SK-MEL-5 (cell line): ENCODE measurements around the gene TEX19. TPM values are rescaled to one million over a fixed set of nuclear protein-coding genes. Genes with fewer than 3 reads are reported as not detected.
"Not testable (repeated sequence)": the region's sequence is repeated elsewhere in the genome, so short reads cannot be mapped to it uniquely, and the experiment has no call there.

ENCODE experiments used
- DNase-seq: peaks from one replicate; pipeline ENCODE4 v3.0.0-alpha.2; 2016; ENCODE audit warnings: low read depth, low spot score
- in situ Hi-C: cut with HindIII; loops from 2 replicates; pipeline ENCODE4 v1.10.0; 2016; ENCODE audit warnings: low sequenced_read_pairs, high pct_unique_total_duplicates, low pct_unique_long_range_greater_than_20kb
- total RNA-seq: library from RNA; depleted of rRNA; stranded (reverse); fragments of >200 nt; shearing (Covaris generic); gene quantifications from 2 replicates; pipeline ENCODE4 v1.2.3, GENCODE V29; 2014

The TEX19 gene
- total RNA-seq, 1 experiment from 2014 or later = 0.05 TPM

DNA sequence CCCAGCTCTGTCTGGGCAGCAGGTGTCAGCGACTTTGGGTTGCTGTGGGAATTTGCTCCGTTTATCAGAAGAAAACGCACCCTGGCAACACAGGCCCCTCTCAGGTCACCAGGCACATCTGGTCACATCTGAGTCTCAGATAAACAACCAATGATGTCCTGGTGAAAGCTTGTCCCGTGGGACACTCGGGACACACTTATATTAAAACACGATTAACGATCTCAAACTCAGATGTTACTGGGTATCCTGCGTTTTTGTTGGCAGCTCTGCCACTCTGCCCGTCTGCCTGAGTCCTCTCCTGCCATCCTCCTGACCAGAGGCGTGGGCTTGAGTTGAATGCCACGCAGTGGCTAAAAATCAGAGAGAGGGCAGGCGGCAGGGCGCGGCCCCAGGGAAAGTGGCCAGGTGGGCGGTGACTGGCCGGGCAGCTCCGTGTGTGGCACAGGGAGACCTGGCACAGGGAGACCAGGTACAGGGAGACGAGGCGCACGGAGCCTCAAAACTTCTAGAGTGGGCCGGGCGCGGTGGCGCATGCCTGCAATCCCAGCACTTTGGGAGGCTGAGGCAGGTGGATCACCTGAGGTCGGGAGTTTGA, 27.6 kb upstream of the TEX19 start:
- no peak for DNase-seq
- in situ Hi-C loops = no loop called here

DNA sequence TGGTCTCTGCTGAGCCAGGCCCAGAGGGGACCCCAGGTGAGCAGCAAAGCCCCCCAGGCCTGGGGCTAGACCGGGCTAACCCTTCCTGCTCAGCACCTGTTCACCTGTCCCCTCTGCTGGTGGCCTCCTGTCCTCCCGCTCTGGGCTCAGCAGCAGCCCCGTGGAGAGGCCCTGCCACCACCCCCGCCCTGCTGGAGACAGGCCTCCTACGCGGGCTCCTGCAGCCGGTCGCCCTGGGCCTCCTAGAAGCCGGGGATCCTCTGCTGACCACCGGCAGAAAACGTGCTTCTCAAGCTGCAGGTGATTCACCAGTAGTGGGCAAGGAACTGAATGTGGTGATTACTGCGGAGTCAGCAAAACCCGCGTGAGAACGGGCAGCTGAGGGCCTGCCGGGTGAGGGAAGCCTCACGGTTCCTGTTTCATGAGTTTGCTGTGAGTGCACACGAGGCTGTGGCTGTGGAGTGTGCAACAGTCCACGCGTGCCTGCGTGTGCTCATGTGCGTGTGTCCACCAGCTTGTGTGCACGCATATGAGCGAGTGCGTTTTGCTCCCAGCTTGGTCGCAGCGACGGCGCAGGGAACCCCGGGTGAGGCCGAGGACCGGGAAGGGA, 26.3 kb upstream of the TEX19 start:
- no peak for DNase-seq
- in situ Hi-C loops = no loop called here

DNA sequence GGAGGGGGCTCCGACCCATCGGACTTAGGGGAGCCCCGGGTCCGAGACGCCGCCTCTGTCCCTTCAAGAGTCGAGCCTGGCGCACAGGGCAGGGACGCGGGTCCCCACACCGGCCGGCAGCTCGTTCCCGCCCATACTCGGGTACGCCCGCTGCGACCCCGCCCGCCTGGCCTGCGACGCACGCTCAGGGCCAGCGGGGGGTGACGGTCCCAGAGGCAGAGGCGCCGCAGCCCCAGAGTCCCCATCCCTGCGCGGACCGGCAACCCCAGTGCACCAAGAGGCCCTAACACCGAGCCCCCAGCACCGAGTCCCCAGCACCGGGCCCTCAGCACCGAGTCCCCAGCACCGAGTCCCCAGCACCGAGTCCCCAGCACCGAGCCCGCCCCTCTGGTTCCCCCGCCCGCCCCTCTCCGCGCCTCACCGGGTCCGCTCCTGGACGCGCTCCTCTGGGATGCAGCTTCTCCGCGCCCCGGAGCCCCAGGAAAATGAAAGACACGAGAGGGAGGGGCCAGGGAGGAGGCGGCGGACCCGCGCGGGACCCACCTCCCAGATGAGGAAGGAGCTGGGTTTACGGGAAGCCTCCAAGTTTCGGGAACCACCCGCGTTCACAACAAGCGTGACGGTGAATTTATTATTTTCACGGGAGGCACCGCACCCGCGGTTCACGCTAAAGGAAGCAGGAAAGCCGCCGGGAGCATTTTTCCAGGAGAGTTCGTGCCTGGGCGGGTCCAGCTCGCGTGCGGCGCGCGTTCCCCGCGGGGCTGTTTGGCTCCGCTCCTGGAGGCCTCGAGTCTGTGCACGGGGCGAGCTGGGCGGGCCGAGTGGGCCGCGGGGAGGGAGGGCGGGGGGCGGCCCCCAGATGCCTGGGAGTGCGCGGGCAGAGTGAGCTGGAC, 25.5 kb upstream of the TEX19 start, which contains the start of gene SECTM1:
Gene SECTM1 (minus strand): TSS at position 488 of the 893 bp plus-strand sequence. CDS start 6,526 bp downstream, outside the sequence.
- DNase-seq = no peak
- in situ Hi-C loops = no loop called here

DNA sequence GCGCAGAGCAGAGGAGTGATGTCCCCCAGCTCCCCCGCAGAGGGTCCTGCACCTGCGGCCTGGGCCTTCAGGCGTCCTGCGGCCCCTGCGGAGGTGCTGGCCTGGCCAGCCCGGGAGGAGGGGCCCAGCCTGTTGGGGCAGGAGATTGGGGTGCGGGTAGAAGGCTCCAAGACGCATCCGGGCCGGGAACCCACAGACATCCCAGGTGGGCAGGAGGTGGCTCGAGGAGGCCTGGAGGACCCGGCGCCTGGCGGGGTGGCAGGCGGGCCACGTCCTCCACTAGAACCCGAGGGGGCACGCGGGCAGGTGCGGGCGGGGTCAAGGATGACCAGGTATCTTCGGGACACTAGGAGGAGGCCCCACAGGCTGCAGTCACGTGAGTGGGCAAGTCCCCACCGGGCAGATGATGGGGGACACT, 24.8 kb upstream of the TEX19 start:
- in situ Hi-C loops = no loop called here
- no peak for DNase-seq

DNA sequence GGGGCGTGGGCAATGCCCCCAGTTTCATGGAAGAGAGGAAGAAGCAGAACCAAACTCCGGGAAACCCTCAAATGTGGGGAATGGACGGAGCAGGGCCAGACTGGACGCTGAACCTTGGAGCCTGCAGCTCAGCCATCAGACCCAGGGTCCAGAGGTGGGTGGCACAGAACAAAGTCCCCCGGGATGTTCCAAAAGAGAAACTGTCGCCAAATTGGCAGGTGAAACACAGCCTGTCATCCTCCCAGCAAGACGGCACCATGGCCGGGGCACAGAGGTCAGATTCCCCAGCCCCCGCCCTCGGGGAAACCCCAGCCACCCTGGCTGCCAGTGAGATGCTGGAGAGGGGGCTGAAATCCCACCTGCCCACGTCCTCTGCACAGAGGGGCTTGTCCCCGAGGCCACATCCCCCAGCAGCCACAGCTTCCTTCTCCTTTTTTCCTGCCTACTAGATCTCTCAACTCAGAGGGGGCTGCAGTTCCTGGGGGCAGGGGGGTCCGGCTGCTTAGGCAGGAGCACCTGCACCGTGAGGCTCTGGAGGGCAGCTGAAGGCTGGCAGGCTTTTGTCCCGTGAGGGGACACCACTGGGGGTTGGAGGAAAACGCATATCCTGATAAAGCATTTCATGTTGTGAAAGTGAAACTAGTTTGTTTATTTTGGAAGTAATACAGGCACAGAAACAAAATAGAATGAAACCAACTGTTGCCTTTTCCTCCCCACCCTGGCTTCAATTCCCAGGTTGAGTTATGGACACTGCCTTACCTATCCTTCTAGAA, 24.2 kb upstream of the TEX19 start:
- no peak for DNase-seq
- in situ Hi-C loops = no loop called here

DNA sequence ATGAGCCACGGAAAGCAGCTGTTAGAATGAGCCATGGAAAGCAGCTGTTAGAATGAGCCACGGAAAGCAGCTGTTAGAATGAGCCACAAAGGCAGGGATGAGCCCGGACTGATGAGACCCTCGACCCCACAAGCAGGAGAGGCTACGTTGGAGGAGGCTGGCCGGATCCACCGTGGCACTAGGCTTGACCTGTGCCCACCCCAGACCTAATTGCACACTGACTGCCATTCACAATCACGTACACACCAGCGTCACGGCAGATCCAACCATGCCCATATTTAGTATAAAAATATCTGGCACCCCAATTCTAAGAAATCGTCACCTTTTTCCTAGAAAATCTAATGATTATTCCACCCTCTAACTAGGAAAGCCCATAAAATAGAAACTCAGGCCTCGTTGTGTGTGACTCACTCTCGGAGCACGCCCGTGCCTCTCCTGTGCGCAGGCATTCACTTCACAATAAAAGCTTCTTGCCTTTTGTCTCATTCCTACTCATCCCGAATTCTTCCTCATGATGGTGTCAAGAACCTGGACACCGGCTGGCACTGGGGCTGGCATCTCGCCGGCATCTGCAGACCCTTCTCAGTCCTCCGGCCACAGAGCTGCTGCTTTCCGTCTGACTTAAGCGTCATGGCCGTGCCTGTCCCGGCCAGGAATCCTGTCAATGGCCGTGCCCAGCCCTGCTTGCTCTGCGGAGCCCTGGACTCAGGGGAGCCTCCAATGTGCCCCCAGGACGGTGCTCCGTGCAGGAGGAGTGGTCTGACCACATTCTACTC, 20.0 kb upstream of the TEX19 start:
- DNase-seq = no peak
- in situ Hi-C loops = no loop called here

DNA sequence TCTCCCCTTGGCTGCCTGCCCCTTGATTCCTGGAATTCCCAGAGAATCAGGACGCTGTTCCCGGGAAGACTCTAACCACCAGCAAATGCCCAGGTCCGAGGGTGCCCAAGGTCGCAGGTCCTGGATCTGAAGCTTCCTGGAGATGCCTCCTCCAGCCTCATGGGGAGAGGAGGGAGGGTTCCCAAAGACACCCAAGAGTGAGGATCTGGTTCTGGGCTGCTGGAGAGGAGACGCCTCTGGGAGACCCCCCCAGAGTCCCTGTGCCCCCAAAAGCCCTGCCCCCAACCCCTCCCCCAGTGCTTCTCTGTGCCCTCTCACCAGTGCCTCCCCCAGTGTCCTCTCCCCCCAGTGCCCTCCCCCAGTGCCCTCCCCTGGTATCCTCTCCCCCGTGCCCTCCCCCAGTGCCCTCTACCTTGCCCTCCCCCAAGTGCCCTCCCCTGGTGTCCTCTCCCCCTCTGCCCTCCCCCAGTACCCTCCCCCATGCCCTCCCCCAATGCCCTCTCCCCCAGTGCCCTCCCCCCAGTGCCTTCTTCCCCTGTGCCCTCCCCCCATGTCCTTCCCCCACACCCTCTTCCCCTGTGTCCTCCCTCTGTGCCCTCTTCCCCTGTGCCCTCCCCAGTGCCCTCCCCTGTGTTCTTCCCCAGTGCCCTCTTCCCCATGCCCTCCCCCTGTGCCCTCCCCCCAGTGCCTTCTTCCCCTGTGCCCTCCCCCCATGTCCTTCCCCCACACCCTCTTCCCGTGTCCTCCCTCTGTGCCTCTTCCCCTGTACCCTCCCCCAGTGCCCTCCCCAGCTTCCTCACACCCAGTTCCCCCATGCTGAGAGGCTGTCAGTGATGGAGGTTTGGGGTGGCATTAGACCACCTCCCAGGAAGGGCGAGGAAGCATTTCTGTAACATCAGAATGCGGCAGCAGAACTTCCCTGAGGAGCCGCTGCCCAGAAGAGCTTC, 19.1 kb upstream of the TEX19 start:
- DNase-seq = no peak
- in situ Hi-C loops = no loop called here

DNA sequence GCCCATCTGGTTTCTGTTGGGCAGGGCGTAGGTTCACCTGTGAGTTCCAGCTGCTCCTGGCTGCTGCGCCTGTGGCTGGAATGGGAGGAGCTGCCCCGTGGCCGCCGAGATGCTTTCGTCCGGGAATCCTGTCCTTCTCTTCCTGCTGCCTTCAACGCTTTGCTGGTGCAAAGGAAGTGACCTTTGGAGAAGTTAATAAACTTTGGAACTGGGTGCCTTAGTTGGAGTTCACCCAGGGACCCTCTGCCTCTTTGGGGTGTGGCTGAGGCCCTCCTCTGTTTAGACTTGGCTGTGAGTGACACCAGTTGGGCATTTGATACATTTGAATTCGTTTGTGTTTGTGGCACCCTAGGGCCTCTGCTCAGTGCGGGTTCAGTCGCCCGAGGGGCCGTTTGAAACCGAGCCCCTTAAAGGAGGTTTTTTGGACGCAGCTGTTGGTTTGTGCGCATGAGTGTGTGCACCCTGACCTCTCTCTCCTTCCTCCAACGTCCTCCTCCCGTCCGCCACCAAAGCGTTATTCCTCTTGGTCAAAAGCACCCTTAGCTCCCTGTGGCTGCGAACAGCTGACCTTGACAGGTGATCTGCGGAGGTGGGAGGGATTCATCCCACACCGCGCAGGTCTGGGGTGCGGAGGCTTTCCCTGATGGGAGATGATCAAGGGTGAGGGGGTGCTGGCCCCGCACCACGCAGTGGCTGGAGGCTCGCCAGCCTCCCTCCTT, 16.5 kb upstream of the TEX19 start:
- DNase-seq = no peak
- in situ Hi-C loops = no loop called here

DNA sequence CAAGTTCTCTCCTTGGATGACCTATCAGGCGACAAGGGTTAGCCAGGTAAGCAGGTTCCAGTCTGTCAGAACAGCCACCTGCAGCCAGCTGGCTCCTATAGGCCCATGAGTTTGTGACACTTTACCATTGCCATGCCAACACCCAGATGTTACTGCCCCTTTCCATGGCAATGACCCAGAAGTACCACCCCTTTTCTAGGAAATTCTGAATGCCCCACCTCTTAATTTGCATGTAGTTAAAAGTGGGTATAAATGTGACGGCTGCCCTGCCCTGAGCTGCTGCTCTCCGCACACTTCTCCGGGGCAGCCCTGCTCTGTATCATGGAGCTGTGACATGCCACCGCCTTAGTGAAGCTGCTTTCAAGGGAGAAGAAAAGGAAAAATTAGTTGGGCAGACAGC, 15.5 kb upstream of the TEX19 start:
- in situ Hi-C loops = no loop called here
- no peak for DNase-seq

DNA sequence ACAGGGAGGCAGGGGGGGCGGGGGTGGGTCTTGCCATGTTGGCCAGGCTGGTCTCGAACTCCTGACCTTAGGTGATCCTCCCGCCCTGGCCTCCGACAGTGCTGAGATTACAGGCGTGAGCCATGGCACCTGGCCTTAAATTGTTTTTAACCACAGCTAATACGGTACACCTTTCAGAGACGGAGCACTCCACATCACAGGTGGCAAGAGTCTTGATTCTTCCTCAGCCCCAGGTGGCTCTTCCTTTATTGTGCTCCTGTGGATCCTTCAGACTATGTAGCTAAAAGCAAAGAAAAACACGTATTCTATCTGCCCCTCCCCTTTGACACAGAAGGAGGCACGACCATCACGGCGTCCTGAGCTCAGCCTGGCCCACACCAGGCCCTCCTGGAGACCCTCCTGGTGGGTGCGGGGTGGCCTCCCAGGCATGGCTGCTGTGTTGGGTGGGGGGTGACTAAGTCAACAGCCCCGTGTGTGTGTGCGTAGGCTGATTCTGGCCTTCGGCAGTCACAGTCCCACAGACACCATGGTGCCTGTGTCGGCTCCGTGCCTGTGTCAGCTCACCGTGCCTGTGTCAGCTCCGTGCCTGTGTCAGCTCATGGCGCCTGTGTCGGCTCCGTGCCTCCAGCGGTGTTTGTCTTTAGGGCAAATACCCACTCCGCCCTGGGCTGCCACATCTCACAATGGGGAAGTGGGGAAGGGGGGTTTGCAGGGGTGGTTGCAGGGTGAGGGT, 14.7 kb upstream of the TEX19 start:
- in situ Hi-C loops = no loop called here
- DNase-seq = no peak

DNA sequence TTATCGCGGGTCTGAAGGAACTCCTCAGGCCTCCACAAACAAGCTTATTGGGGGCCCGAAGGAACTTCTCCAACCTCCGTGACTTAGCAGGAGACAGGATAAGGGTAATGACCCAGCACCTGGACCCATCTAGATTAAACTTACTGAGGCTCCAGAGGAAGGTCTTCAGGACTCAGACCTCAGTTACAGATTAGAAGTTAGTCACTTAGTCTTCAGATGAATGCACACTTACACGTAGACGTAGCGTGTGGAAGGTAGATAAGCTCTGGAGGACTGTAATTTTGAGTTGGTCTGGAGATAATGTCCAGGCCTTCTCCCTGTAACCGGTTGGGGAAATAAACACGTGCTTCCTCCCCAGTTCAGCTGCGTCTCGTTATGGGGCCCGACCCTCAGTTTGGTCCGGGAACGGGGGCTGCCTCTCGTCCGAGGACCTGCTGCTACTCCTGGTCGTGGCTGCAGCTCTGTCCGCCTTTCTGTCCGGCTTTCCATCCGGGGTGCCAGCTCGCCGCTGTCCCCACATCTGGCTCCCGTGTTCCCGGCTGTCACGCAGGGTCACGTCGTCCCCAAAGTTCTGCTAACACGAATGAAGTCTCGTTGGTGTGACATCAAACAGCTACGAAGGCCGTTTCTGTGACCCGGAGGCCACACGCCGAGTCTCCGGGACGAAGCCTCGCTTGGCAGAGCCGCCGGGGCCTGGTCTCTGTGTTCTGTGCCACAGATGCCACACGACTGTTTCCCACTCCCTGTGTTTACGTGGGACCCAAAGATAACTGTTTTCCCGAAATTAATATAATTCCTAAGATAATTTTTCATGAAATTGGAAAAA, 13.7 kb upstream of the TEX19 start:
- in situ Hi-C loops = no loop called here
- no peak for DNase-seq

DNA sequence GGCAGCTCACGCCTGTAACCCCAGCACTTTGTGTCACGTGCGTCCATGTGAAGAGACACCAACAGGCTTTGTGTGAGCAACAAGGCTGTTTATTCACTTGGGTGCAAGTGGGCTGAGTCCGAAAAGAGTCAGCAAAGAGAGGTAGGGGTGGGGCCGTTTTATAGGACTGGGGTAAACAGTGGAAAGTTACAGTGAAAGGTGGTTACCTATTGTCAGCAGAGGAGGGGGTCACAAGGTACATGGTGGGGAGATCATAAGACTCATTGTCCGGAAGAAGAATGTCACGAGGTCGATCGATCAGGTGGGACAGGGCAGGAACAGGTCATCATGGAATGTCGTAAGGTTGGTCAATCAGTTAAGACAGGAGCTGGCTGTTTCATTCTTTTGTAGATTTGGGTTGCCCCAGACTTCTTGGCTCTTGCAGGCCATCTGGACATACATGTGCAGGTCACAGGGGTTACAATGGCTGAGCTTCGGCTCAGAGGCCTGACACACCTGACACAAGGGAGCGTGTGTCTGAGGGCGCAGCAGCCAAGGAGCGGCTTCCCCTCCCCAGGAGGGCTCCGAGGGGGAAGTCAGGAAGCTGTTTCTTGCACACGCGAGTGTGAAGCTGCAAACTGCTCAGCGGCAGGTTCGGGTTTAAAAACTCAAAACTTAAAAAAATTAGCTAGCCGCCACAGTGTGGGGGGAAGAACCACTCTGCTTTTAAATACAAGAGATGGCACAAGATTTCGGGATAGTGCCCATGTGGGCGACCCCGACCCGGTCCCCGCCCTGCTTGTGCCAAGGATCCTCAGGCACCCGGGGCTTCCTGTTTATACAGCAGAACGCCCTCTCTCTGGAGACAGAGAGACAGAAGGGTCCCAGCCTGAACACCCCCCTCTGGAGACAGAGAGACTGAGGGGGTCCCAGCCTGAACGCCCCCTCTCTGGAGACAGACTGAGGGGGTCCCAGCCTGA, 12.4 kb upstream of the TEX19 start:
- DNase-seq = no peak
- in situ Hi-C loops = no loop called here

DNA sequence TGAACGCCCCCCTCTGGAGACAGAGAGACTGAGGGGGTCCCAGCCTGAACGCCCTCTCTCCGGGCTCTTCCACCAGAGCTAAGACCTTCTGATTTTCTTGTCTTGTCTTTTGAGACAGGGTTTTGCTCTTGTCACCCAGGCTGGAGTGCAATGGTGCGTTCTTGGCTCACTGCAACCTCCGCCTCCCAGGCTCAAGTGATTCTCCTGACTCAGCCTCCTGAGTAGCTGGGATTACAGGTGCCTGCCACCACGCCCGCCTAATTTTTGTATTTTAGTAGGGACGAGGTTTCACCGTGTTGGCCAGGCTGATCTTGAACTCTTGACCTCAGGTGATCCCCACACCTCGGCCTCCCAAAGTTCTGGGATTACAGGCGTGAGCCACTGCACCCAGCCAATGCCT, 11.1 kb upstream of the TEX19 start:
- DNase-seq, in situ Hi-C loops: not testable (repeated sequence)
